ENCODE results near the gene SORCS3.

DNA sequence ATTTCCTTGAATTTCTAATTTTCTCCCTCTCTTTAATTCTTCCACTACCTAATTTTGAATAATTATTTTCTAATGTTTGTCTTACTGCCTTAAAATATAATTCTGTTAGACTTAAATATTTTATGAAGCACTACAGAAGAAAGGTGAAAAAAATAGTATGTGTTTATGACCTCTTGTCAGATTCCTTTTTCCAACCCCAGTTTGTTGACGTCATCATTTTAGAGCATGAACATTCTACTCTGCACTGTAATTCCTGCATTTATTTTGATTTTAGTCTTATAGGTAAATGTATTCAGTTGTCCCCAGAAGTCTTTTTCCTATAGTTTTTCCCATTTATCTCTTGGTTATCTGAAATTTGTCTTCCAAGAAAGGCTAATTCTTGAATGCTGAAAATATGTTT, 468.1 kb downstream of the SORCS3 start:
- TF ChIP-seq EZH2 (IDR thresholded peaks at IDR 0.05; ENCODE audit: borderline replicate concordance, low read depth, low read length, severe bottlenecking) = no peak
- TF ChIP-seq, protein P1, sequence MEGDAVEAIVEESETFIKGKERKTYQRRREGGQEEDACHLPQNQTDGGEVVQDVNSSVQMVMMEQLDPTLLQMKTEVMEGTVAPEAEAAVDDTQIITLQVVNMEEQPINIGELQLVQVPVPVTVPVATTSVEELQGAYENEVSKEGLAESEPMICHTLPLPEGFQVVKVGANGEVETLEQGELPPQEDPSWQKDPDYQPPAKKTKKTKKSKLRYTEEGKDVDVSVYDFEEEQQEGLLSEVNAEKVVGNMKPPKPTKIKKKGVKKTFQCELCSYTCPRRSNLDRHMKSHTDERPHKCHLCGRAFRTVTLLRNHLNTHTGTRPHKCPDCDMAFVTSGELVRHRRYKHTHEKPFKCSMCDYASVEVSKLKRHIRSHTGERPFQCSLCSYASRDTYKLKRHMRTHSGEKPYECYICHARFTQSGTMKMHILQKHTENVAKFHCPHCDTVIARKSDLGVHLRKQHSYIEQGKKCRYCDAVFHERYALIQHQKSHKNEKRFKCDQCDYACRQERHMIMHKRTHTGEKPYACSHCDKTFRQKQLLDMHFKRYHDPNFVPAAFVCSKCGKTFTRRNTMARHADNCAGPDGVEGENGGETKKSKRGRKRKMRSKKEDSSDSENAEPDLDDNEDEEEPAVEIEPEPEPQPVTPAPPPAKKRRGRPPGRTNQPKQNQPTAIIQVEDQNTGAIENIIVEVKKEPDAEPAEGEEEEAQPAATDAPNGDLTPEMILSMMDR (IDR thresholded peaks at IDR 0.05; ENCODE audit: borderline replicate concordance, extremely low read depth, low read length, poor library complexity, severe bottlenecking) = no peak
